Pulmonary artery endothelial cell (primary cell): ENCODE results near the gene PPP1R9A. TPM values are rescaled to one million over a fixed set of nuclear protein-coding genes. Genes with fewer than 3 reads are reported as not detected.

Experiments
- DNase-seq: peaks from one replicate; pipeline ENCODE4 v3.0.0-alpha.2; 2011; ENCODE audit warnings: low read depth, low spot score
- total RNA-seq: library from RNA; depleted of rRNA; stranded (reverse); fragments of >200 nt; gene quantifications from 2 replicates; pipeline ENCODE4 v1.2.3, GENCODE V29; 2014

PPP1R9A gene
- total RNA-seq, 1 donor from 2014 or later: 4.1 TPM

DNA sequence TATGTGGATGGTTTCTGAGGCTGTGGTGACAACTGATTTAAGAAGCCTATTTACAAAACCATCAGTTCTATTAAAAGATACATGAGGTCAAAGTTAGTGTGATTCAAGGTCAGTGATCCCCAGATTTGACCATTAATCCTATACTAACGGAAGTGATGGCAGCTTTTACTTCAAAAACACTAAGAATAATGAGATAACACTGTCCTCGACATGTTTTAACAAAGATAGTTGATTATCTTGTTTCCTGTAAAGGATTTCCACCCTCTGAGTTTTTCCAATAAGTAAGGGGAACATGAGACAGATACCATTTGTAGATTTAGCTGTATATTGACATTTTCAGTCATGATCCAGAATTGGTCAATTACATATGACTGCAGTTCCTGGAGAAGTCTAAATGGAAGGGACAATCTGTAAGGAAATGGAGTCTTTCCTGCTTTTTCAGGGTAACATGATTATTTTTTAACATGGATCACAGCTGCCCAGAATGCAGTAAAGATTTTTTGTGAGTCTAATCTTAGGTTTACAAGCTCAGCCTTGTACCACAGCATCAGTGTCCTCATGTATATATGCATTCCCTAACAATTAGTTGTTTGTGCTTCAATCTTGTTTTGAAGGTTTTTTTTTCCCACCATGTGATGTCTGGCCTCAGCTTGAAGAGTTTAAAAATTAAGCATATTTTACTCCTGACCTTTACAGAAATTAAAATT lies 188.0 kb downstream of the PPP1R9A start:
- DNase-seq: no peak

DNA sequence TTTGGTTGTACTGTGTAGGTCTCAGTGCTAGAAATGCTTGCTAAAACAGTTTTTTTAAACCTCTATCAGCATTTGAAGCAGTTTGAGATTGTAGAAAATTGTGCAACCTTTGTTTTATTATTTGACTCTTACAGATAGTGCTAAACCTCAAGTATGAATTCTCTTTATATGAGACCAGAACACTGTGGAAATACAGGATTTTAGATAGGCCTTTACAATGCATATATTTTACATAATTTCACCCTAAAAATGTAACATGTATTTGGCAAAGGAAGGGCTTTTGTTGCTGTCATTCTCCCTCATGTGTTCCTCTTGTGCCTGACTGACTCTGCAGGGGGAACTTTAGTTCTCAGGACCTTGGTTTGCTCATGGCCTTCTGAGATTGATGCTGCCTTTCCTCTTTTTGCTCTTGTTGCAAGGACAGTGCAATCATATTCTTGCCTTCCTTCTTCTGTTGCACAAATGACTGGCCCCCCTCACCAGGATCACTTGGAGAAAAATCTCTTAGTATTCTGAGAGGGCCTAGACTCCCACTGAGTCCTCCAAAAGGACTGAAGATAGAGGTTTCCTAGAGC lies 188.7 kb downstream of the PPP1R9A start:
- DNase-seq: no peak

DNA sequence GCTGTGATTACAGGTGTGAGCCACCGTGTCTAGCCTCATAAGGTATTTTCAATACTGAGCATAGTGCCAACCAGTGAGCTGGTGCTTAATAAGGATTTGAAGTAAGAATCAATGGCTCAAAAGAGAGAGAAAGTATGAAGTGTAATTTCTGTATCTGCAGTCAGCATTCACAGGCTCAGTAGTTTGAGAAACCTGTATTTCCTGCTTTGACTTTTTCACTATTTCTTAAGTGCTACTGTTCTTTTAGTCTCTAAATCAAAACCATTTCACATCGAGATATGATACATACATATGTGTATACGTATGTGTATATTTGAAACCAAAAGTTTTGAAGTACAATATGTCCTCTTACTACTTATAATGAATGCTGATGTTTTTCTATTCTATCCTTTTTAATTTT lies 189.9 kb downstream of the PPP1R9A start:
- no peak for DNase-seq

DNA sequence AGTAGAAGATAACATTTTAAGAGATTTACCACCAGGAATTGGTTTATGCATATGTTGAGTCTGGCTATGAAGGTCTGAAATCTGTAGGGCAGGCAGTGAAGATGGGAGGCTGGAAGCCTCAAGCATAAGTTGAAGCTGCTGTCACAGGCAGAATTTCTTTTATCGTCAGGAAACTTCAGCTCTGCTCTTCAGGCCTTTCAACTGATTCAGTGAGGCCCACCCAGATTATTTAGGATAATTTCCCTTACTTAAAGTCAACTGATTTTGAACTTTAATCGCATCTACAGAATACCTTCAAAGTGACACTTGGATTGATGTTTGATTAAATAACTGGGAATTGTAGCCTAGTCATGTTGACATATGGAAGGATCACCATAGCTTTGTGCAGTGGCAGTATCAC lies 190.5 kb downstream of the PPP1R9A start:
- no peak for DNase-seq

DNA sequence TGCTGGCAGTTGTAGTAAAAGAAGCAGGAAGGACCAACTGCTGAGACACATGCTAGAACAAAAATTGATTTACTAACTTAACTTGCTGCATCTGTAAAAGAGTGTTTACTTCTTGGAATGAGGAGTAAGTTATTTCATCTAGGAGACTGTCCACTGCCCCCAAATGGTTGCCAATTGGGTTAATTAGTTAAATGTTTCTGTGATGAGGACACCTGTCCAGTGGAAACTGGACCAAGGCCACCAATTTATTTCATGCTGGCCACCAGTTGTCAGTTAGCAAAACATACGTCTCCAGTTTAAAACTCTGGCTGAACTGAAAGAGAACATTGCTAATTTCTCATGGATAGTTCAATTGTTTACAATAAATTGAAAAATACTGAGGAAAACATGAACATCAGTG lies 191.7 kb downstream of the PPP1R9A start:
- DNase-seq: no peak

DNA sequence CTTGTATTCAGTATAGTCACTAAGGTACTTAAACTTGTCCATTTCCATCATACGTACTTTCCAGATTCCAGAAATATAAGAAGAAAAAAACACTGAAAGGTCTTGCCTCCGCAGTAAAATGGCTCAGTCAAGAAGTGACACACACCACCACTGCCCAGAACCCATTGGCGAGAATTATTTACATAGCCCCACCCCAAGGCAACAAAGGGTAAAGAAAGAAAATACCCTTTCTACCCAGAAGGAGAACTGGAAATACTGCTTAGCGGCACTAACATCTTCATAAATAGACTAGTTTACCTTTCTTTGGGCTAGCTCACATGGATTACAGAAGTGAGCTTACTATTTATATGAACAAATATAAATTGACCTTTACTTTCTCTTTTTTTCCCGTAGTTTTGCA lies 194.0 kb downstream of the PPP1R9A start:
- DNase-seq: no peak

GRCh38 chr7:95102662-95103061 lies 195.3 kb downstream of the PPP1R9A start:
- DNase-seq: no peak

GRCh38 chr7:95104739-95105138 lies 197.3 kb downstream of the PPP1R9A start:
- DNase-seq: no peak

DNA sequence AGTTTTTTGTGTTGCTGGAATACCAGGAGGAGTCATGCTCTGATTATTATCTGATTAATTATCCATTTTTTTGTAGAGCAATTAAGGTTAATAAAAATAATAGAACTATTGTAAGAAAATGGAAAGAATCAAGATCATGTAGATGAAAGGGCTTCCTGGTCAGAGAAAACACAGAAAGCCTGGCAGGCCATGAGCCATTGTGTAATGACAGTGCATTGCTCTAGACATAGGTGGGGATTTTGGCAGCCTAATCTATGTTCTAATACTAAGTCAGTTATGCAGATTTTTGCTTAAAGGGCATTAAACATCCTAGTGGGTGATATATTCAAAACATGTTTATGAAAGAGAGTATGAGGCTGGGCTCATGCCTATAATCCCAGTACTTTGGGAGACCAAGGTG lies 198.2 kb downstream of the PPP1R9A start:
- no peak for DNase-seq

DNA sequence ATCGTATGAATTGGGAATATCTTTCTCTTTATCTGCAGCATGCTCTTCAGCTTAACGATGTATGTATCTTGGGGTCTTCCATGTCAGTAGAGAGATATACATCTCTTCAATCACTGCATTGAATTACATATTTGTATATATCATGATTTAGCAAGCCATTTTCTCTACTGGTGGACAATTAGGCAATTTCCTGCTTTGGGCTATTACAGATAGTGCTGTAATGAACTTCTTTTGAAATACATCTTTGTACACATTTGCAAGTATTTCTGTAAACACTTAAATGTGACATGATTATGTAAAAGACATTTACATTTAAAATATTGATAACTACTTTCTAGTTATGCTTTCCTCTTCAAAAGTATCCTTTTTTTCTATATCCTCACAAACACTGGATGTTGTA lies 199.0 kb downstream of the PPP1R9A start:
- no peak for DNase-seq

DNA sequence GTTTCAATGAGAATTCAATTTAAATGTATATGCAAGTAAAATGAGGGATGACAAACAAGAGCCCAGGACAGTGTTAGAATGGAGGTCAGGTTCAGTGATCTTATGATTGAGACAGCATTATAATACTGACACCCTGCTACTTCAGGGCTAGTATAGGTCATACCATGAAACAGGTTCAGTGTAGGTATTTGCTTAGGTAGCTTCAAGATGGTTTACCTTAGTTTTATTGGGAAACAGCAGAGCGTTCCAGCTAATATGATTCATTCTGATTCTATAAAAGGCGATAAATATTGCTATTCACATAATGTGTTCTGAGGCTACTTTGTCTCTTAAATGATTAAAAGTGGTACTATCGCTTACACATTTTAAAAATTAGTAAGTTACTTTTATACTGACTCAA lies 203.3 kb downstream of the PPP1R9A start:
- no peak for DNase-seq

DNA sequence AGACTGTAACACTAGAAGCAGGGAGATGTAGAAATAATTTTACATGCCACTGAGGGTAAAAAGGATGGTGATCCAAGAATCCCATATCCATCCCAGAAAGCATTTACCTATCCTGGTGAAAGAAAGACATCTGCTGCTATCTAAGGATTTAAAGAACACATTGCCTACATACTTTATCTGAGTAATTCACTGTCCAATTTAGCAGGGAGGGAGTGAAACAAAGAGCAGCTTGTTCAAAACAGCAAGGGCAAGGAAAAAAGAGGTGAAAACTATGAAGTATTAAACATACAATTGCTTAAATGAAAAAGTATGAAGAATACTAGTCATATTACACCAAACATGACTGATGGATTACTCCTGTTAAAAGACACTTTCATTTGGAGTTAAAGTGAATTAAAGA lies 206.2 kb downstream of the PPP1R9A start:
- no peak for DNase-seq

DNA sequence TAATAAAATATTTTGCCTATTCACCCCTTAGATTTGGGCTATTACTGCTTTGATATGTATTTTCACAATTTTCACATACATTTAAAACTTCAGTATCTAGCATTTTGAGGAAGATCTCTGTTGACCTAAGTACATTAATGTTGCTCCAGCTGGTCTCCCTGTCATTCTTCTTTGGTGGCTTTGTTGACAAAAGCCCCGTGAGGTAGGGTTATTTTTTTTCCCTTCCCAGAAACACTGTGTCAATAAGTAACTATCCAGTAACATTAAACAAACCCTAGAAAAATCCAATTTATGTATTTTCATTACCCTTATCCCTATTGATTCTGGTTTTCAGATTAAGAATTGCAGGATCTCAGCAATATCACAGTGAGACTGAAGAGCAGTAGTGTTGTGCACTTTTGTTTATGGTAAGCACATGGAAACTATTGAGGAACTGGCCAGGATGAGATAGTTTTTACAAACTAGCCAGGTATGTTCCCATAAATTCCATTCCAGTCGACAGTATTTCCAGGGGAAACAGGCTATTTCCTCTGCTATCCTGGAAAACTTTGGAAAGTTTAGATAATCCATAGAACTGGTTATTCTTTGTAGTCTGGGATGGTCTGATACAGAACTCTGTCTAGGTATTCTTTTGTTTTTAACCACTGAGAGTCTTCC lies 218.8 kb downstream of the PPP1R9A start:
- no peak for DNase-seq

DNA sequence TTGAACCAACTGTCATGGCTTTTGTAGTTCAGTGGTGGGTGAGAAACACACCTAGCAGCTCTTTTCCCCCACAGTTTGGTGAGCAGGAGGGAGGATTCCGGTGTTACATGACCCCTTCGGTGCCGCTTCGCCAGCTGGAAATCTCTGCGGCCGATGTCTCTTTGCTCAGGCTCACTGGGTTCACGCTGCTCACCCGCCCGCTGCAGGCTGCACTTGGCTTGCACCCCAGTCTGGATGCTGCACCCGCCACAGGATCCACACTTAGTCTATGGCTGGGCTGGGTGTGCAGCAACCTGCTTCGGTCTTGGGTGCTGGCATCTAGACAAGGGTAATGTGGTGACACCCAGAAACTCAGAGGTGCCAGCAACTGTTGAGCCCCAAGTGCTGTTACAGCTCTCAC lies 225.1 kb downstream of the PPP1R9A start:
- DNase-seq: no peak

- no peak for DNase-seq
These were observed 232.5 kb downstream of the PPP1R9A start for GRCh38 chr7:95139922-95140321.

GRCh38 chr7:95141755-95142154 lies 234.4 kb downstream of the PPP1R9A start:
- DNase-seq: no peak

DNA sequence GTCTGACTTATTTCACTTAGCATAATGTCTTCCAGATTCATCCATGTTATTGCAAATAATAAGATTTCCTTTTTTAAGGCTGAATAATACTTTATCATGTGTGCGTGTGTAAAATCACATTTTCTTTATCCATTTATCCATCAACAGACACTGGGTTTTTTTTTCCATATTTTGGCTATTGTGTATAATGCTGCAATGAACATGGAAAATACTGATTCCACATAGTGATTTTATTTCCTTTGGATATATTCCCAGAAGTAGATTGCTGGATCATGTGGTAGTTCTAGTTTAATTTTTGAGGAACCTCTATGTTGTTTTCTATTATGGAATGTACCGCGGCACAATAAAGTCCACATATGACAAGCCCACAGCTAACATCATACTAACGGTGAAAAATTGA lies 236.9 kb downstream of the PPP1R9A start:
- no peak for DNase-seq

DNA sequence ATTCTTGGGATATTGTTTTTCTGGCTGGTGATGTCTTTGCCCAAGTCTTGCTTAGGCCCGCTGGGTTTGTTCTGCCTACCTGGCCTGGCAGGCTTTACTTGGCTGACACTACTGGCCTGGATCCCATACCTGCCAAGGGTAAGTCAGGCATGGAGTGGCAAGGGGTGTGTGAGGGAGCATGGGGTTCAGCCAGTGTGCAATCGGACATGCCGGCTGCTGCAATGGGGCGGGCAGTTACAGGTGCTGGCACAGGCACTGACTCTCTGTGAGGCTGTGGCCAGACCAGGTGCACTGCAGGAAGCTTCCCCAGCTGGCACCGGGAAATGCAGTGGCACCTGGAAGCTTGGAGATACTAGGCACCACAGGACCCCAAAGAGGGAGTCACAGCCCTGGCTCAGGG lies 248.6 kb downstream of the PPP1R9A start:
- DNase-seq: no peak

DNA sequence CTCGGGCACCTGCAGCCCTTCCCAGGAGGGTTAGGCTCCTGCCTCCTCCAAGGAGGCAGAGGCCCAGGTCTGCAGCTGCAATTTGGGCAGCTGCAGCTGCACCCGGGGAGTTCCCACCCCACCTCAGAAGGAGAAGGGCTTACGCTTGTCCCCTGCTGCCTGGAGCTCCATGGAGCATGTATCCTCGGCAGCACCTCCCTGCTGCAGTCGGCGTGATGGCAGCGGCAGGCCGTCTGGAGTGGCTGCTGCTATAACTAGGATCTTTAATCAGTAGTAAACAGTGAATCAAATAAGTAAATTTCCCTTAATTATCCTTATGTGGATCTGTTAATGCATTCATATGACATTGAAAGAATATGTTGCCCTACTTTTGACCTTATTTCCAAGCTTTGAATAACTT lies 250.0 kb downstream of the PPP1R9A start:
- no peak for DNase-seq

GRCh38 chr7:95169678-95170077 lies 262.3 kb downstream of the PPP1R9A start:
- DNase-seq: no peak

GRCh38 chr7:95172420-95172819 lies 265.0 kb downstream of the PPP1R9A start:
- no peak for DNase-seq

DNA sequence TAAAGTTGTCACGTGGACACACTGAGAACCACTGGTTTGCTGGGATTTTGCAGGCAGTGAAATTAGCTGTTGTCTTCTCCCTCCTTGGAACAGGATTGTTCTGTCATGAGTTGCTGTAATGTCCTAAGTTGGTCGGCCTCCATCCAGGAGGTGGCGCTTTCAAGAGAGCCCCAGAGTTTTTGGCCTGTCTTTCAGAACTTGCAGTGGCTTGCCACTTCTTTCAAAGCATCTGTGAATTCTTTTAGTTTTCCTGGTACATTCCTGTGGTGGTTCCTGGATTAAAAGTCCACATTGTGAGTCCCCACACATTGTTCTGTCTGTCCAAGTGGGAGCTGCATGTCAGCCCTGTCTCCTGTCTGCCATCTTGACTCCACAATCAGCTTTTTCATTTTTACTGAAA lies 283.1 kb downstream of the PPP1R9A start:
- DNase-seq: no peak

GRCh38 chr7:95191795-95192194 lies 284.4 kb downstream of the PPP1R9A start:
- no peak for DNase-seq
